H1 (cell line): Measurements from ENCODE around the gene DTNB. TPM values are rescaled to one million over a fixed set of nuclear protein-coding genes. Genes with fewer than 3 reads are reported as not detected.

ENCODE experiments used
- CTCF ChIA-PET: fragments of 300-600 bp; sonication (Branson Sonifier 250); formaldehyde crosslinking; loops from one replicate; lab custom pipeline; 2021; ENCODE audit not compliant: partially characterized antibody; lab: Charles Lee
- POLR2A ChIA-PET: fragments of 300-600 bp; sonication (Branson Sonifier 250); formaldehyde crosslinking; loops from one replicate; lab custom pipeline; 2021; ENCODE audit warnings: inconsistent platforms; ENCODE audit not compliant: partially characterized antibody; lab: Charles Lee
- DNase-seq, 2 experiments: peaks; one replicate each; pipeline versions ENCODE4 v3.0.0 to v3.0.0-alpha.2; 2010 to 2022; ENCODE audit warnings: low spot score in 2 of 2, low read depth in 1 of 2, mixed read lengths in 1 of 2
- FAIRE-seq: peaks from 2 replicates; lab custom pipeline; 2011; peaks lifted over from hg19 to GRCh38; lab: Jason Lieb, UNC
- H2AFZ ChIP-seq: 2 replicates; pipeline ENCODE4 v1.8.1; 2012; ENCODE audit warnings: low read length, inconsistent platforms
- H2AK5ac ChIP-seq: 2 replicates; pipeline ENCODE4 v1.6.1; 2013; ENCODE audit warnings: low read depth, low read length
- H2BK120ac ChIP-seq: replicated peaks from 2 replicates; pipeline ENCODE3; 2013; ENCODE audit warnings: low read depth, low read length, inconsistent platforms
- H2BK12ac ChIP-seq: 2 replicates; pipeline ENCODE4 v1.6.1; 2013; ENCODE audit warnings: low read depth, low read length
- H2BK15ac ChIP-seq: 2 replicates; pipeline ENCODE4 v1.6.1; 2013; ENCODE audit warnings: low read length
- H2BK20ac ChIP-seq: 2 replicates; pipeline ENCODE4 v1.6.1; 2013; ENCODE audit warnings: low read length
- H2BK5ac ChIP-seq: 2 replicates; pipeline ENCODE4 v1.6.1; 2013; ENCODE audit warnings: low read depth, low read length
- H3K14ac ChIP-seq: 2 replicates; pipeline ENCODE4 v1.6.1; 2013; ENCODE audit warnings: inconsistent platforms; ENCODE audit not compliant: insufficient read length
- H3K18ac ChIP-seq: 2 replicates; pipeline ENCODE4 v1.6.1; 2013; ENCODE audit warnings: low read length; ENCODE audit errors: extremely low read depth
- H3K23ac ChIP-seq: 2 replicates; pipeline ENCODE4 v1.6.1; 2013; ENCODE audit warnings: inconsistent platforms; ENCODE audit not compliant: insufficient read length
- H3K23me2 ChIP-seq: 2 replicates; pipeline ENCODE4 v1.6.1; 2013; ENCODE audit warnings: low read depth, low read length
- H3K27ac ChIP-seq: 2 replicates; pipeline ENCODE4 v1.6.1; 2011; ENCODE audit warnings: low read depth, low read length, inconsistent platforms
- H3K27me3 ChIP-seq, 4 experiments: replicated peaks in 1 of 4; 1 replicate in 1 of 4; 2 replicates in 3 of 4; pipeline versions ENCODE4 v1.6.1 to v1.8.1; 2011 to 2013; ENCODE audit warnings: low read length in 3 of 4, mild to moderate bottlenecking in 3 of 4, inconsistent platforms in 2 of 4, mixed read lengths in 2 of 4, moderate library complexity in 1 of 4; ENCODE audit not compliant: control insufficient read depth in 3 of 4, insufficient read depth in 3 of 4; ENCODE audit errors: extremely low read depth in 1 of 4
- H3K36me3 ChIP-seq, 4 experiments: 2 replicates each; pipeline versions ENCODE4 v1.6.1 to v1.8.1; 2011 to 2013; ENCODE audit warnings: mild to moderate bottlenecking in 4 of 4, low read length in 3 of 4, moderate library complexity in 2 of 4, control low read depth in 1 of 4, inconsistent platforms in 1 of 4; ENCODE audit not compliant: insufficient read depth in 4 of 4, control insufficient read depth in 2 of 4
- H3K4ac ChIP-seq: replicated peaks from 2 replicates; pipeline ENCODE3; 2013; ENCODE audit warnings: low read length, low read depth, mixed read lengths, inconsistent platforms; ENCODE audit not compliant: insufficient read length
- H3K4me1 ChIP-seq, 4 experiments: replicated peaks in 1 of 4; 1 replicate in 1 of 4; 2 replicates in 3 of 4; pipeline versions ENCODE4 v1.6.1 to v1.8.1; 2011 to 2013; ENCODE audit warnings: low read length in 3 of 4, inconsistent platforms in 2 of 4, mixed read lengths in 1 of 4; ENCODE audit not compliant: insufficient read depth in 4 of 4, control insufficient read depth in 3 of 4
- H3K4me2 ChIP-seq, 2 experiments: 2 replicates each; pipeline versions ENCODE4 v1.6.1 to v1.8.1; 2011 to 2013; ENCODE audit warnings: low read depth in 2 of 2, low read length in 2 of 2, control low read depth in 1 of 2, inconsistent platforms in 1 of 2, mild to moderate bottlenecking in 1 of 2; ENCODE audit not compliant: insufficient read depth in 1 of 2
- H3K4me3 ChIP-seq, 4 experiments: fragments of 200-600, 300-600 bp in 1 of 4; sonication (generic), shearing (Covaris generic), sonication (Bioruptor Twin) in 1 of 4; 2 replicates each; pipeline versions ENCODE4 v1.5.1 to v1.8.1; 2011 to 2016; ENCODE audit warnings: low read length in 4 of 4, low read depth in 3 of 4, control low read depth in 2 of 4, inconsistent platforms in 2 of 4, mild to moderate bottlenecking in 2 of 4, mixed read lengths in 1 of 4, moderate library complexity in 1 of 4; ENCODE audit not compliant: insufficient read depth in 2 of 4; ENCODE audit errors: extremely low read depth in 1 of 4
- H3K56ac ChIP-seq: replicated peaks from 2 replicates; pipeline ENCODE3; 2013; ENCODE audit warnings: low read depth, mild to moderate bottlenecking, mixed read lengths, low read length, inconsistent platforms; ENCODE audit not compliant: insufficient read length
- H3K79me1 ChIP-seq: 2 replicates; pipeline ENCODE4 v1.6.1; 2013; ENCODE audit warnings: low read depth, low read length, control low read depth
- H3K79me2 ChIP-seq, 2 experiments: 2 replicates each; pipeline versions ENCODE4 v1.6.1 to v1.8.1; 2012 to 2013; ENCODE audit warnings: low read length in 2 of 2, mild to moderate bottlenecking in 2 of 2, inconsistent platforms in 1 of 2; ENCODE audit not compliant: insufficient read depth in 2 of 2, control insufficient read depth in 1 of 2
- H3K9ac ChIP-seq, 4 experiments: replicated peaks in 1 of 4; 1 replicate in 1 of 4; 2 replicates in 3 of 4; pipeline versions ENCODE4 v1.6.1 to v1.8.1; 2011 to 2013; ENCODE audit warnings: low read depth in 3 of 4, low read length in 3 of 4, control low read depth in 2 of 4, mild to moderate bottlenecking in 2 of 4, moderate library complexity in 2 of 4, inconsistent platforms in 1 of 4; ENCODE audit errors: extremely low read depth in 1 of 4
- H3K9me3 ChIP-seq, 2 experiments: 2 replicates each; pipeline versions ENCODE4 v1.6.1 to v1.8.1; 2012 to 2013; ENCODE audit warnings: mild to moderate bottlenecking in 2 of 2, moderate library complexity in 2 of 2, control low read depth in 1 of 2, inconsistent platforms in 1 of 2, low read depth in 1 of 2, low read length in 1 of 2, mixed read lengths in 1 of 2; ENCODE audit not compliant: insufficient read depth in 2 of 2
- H4K20me1 ChIP-seq, 2 experiments: replicated peaks in 1 of 2; 2 replicates each; pipeline versions ENCODE3 to v1.8.1; 2011 to 2013; ENCODE audit warnings: inconsistent platforms in 2 of 2, low read length in 2 of 2, mild to moderate bottlenecking in 1 of 2; ENCODE audit not compliant: insufficient read depth in 2 of 2, control insufficient read depth in 1 of 2
- H4K5ac ChIP-seq: 2 replicates; pipeline ENCODE4 v1.6.1; 2013; ENCODE audit warnings: low read length, low read depth, mixed read lengths, inconsistent platforms; ENCODE audit not compliant: insufficient read length
- H4K8ac ChIP-seq: 2 replicates; pipeline ENCODE4 v1.8.0; 2013; ENCODE audit warnings: mild to moderate bottlenecking, moderate library complexity, low read length, inconsistent platforms; ENCODE audit not compliant: insufficient read depth; ENCODE audit errors: extremely low read depth
- H4K91ac ChIP-seq: replicated peaks from 2 replicates; pipeline ENCODE3; 2013; ENCODE audit warnings: low read length, mixed read lengths, inconsistent platforms; ENCODE audit not compliant: insufficient read length
- BACH1 ChIP-seq: IDR thresholded peaks from 2 replicates; pipeline ENCODE4 v1.6.1; 2012; ENCODE audit warnings: low read length, improper control_type of control experiment
- CEBPB ChIP-seq: IDR thresholded peaks from 2 replicates; pipeline ENCODE4 v1.6.1; 2012; ENCODE audit warnings: low read depth, low read length
- CHD2 ChIP-seq: IDR thresholded peaks from 2 replicates; pipeline ENCODE4 v1.6.1; 2012; ENCODE audit warnings: low read length, improper control_type of control experiment
- CTCF ChIP-seq, 3 experiments: IDR thresholded peaks; 1 replicate in 2 of 3; 2 replicates in 1 of 3; pipeline versions ENCODE4 v1.5.1 to v1.6.1; 2011; ENCODE audit warnings: low read length in 3 of 3, mild to moderate bottlenecking in 3 of 3, inconsistent platforms in 2 of 3, low read depth in 1 of 3, moderate library complexity in 1 of 3; ENCODE audit not compliant: insufficient read depth in 1 of 3; ENCODE audit errors: control extremely low read depth in 1 of 3
- GABPA ChIP-seq: IDR thresholded peaks from 2 replicates; pipeline ENCODE4 v1.6.1; 2011; ENCODE audit warnings: mild to moderate bottlenecking, low read length, moderate library complexity, borderline replicate concordance; ENCODE audit not compliant: insufficient read depth
- SIN3A ChIP-seq, 2 experiments: IDR thresholded peaks in 1 of 2; conservative IDR thresholded peaks in 1 of 2; 2 replicates each; pipeline ENCODE4 v1.6.1; 2011 to 2012; ENCODE audit warnings: low read length in 2 of 2, improper control_type of control experiment in 1 of 2, low read depth in 1 of 2, mild to moderate bottlenecking in 1 of 2
- WGBS, 2 experiments: shearing (Covaris generic) in 1 of 2; methylation state at CpG; one replicate each; pipeline versions ENCODE4 v1.1.6 to v1.1.7; 2013 to 2015; ENCODE audit warnings: low lambda C conversion rate in 2 of 2, mixed read lengths in 2 of 2, inconsistent platforms in 1 of 2, low coverage in 1 of 2, missing lambda C conversion rate in 1 of 2; ENCODE audit not compliant: insufficient replicate concordance in 2 of 2, insufficient coverage in 1 of 2, insufficient read length in 1 of 2; ENCODE audit errors: extremely low coverage in 1 of 2, missing lambda C conversion rate in 1 of 2; 5-methylcytosine and 5-hydroxymethylcytosine counted together
- polyA plus RNA-seq, 7 experiments: library from polyadenylated mRNA; depleted of rRNA in 3 of 7; stranded (reverse) in 5 of 7; unstranded in 2 of 7; fragments of >200 nt in 5 of 7; fragments of 200-250 nt in 2 of 7; gene quantifications; 1 replicate in 5 of 7; 2 replicates in 1 of 7; 4 replicates in 1 of 7; pipeline versions ENCODE4 v1.2.1 to v1.2.3, GENCODE V29; 2011 to 2013; ENCODE audit warnings: missing spikeins in 2 of 7, mixed read lengths in 2 of 7
- total RNA-seq: library from RNA; stranded (reverse); fragmentation: NEBNext Ultra II Directional; extraction: Animal tissue kit (Norgen Biotek cat#: 25700); gene quantifications from 2 replicates; pipeline ENCODE4 v1.2.1, GENCODE V29; 2021
- TF ChIP-seq, protein P1 (sequence below): IDR thresholded peaks from 2 replicates; pipeline ENCODE4 v1.6.1; 2012; ENCODE audit warnings: low read length, inconsistent platforms

Gene DTNB
- total and polyA plus RNA-seq, 2 of the 8 experiments (the other 6 are each of a cell fraction or from before 2014, with no cell fraction given) = 39.6 to 49.5 TPM

- no peak overlapping the region for H2BK20ac ChIP-seq
- H3K23me2 ChIP-seq = no peaks in the 10 kb centered on the region
- H3K4ac ChIP-seq = no peak overlapping the region
- no peak overlapping the region for H2BK15ac ChIP-seq
- no peak overlapping the region for H3K27ac ChIP-seq
- no peaks in the 10 kb centered on the region for H3K79me1 ChIP-seq
- H4K20me1 ChIP-seq = no peaks in the 10 kb centered on the region
- no peak overlapping the region for H3K23ac ChIP-seq
- no peak overlapping the region for H3K14ac ChIP-seq
- no peak overlapping the region for H2BK120ac ChIP-seq
- no peak overlapping the region for H4K5ac ChIP-seq
- H4K91ac ChIP-seq = no peak overlapping the region
- CTCF ChIA-PET = interaction anchor here (1.0 kb wide), 1 partner anchor 23 kb away, joined by 4 read pairs; no protein-coding TSS in a partner anchor
- DNase-seq (no peak), FAIRE-seq (no peak)
- H2AFZ ChIP-seq = no peak overlapping the region
- peaks cover 0 to 7% (median 5%) of the 10 kb centered on the region in 4 experiments; a peak in 5 of 8 replicates for H3K36me3 ChIP-seq
- no peak overlapping the region for H3K56ac ChIP-seq
- no peaks in the 10 kb centered on the region for H3K9me3 ChIP-seq
- no peak overlapping the region for H2BK5ac ChIP-seq
- POLR2A ChIA-PET = interaction anchor here (0.8 kb wide), 1 partner anchor 13 kb away, joined by 3 read pairs; no protein-coding TSS in a partner anchor
- H2AK5ac ChIP-seq = no peak overlapping the region
- H3K4me2 ChIP-seq = no peak overlapping the region
- no peak overlapping the region for H4K8ac ChIP-seq
- no peak overlapping the region for H3K4me3 ChIP-seq
- H3K27me3 ChIP-seq = no peaks in the 10 kb centered on the region
- no peak overlapping the region for H2BK12ac ChIP-seq
- no peaks in the 10 kb centered on the region for H3K79me2 ChIP-seq
- 89% methylated on average over 4 of the region's 4 CpGs; no CpG with 5 or more reads in 1 of the 2 experiments for WGBS, 2 experiments
- peaks cover 0 to 3% (median 0%) of the 10 kb centered on the region in 4 experiments; a peak in 4 of 7 replicates for H3K4me1 ChIP-seq
- no peak overlapping the region for H3K9ac ChIP-seq
- H3K18ac ChIP-seq = 0 out of 2 replicates have a peak overlapping the region, but pooled peaks have one; percentile 53
- TF ChIP-seq GABPA = no peak
- no peak for TF ChIP-seq CTCF (IDR thresholded peaks at IDR 0.05; ENCODE audit: control extremely low read depth in 1 of 3, insufficient read depth in 1 of 3, low read depth in 1 of 3, low read length in 3 of 3)
- TF ChIP-seq CHD2 = no peak
- TF ChIP-seq, protein P1, sequence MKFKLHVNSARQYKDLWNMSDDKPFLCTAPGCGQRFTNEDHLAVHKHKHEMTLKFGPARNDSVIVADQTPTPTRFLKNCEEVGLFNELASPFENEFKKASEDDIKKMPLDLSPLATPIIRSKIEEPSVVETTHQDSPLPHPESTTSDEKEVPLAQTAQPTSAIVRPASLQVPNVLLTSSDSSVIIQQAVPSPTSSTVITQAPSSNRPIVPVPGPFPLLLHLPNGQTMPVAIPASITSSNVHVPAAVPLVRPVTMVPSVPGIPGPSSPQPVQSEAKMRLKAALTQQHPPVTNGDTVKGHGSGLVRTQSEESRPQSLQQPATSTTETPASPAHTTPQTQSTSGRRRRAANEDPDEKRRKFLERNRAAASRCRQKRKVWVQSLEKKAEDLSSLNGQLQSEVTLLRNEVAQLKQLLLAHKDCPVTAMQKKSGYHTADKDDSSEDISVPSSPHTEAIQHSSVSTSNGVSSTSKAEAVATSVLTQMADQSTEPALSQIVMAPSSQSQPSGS = no peak
- TF ChIP-seq CEBPB = no peak
- no peak for TF ChIP-seq BACH1
- no peak for TF ChIP-seq SIN3A (conservative IDR thresholded peaks at IDR 0.05 in 1 of 2, IDR thresholded peaks at IDR 0.05 in 1 of 2; ENCODE audit: low read depth in 1 of 2, low read length in 2 of 2)
Measured at GRCh38 chr2:25437881-25438662, 235.3 kb downstream of the DTNB start.
